ENCODE results near the gene UTP11.

The UTP11 gene

DNA sequence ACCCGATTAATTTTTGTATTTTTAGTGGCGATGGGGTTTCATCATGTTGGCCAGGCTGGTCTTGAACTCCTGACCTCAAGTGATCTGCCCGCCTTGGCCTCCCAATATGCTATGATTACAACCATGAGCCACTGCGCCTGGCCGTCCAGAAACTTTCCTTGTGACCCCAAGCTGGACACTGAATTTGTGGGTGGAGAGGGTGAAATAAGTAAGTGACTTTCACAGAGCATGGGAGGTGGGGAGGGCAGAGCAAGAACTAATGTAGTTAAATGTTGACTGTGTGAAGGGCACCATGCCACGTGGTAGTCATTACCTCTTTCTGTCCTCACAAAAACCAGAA, 2.7 kb upstream of the UTP11 start:
- TF ChIP-seq, protein P1, sequence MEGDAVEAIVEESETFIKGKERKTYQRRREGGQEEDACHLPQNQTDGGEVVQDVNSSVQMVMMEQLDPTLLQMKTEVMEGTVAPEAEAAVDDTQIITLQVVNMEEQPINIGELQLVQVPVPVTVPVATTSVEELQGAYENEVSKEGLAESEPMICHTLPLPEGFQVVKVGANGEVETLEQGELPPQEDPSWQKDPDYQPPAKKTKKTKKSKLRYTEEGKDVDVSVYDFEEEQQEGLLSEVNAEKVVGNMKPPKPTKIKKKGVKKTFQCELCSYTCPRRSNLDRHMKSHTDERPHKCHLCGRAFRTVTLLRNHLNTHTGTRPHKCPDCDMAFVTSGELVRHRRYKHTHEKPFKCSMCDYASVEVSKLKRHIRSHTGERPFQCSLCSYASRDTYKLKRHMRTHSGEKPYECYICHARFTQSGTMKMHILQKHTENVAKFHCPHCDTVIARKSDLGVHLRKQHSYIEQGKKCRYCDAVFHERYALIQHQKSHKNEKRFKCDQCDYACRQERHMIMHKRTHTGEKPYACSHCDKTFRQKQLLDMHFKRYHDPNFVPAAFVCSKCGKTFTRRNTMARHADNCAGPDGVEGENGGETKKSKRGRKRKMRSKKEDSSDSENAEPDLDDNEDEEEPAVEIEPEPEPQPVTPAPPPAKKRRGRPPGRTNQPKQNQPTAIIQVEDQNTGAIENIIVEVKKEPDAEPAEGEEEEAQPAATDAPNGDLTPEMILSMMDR (IDR thresholded peaks at IDR 0.05; ENCODE audit: low read depth, low read length), result no peak
- no peak overlapping the region for H3K4me3 ChIP-seq (replicated peaks in 1 of 2; ENCODE audit: low read depth in 2 of 2, low read length in 2 of 2)
- no peak for DNase-seq (ENCODE audit: low read depth in 2 of 2)

DNA sequence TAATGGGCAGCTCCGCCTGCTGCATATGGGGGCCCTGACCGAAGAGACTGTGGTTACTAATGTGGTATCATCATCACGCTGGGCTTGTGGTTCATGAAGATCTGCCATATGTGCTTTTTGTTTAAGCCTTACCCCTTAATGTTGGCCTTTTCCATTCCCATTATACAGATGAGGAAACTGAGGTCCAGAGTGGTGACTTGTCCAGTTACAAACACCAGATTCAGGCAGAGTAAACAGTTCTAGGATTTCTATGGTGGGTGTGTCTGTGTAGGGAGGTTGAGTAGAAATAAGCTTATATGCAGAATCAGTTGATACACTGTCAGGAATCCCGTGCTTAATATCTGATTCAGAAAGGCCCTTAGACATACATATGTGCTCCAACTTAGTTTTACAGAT, 691 bp downstream of the UTP11 start:
- peak overlapping the region; percentile 78 to 79 for H3K4me3 ChIP-seq (replicated peaks in 1 of 2; ENCODE audit: low read depth in 2 of 2, low read length in 2 of 2)
- TF ChIP-seq, protein P1 (IDR thresholded peaks at IDR 0.05; ENCODE audit: low read depth, low read length), result no peak
- DNase-seq (ENCODE audit: low read depth in 2 of 2), result no peak

DNA sequence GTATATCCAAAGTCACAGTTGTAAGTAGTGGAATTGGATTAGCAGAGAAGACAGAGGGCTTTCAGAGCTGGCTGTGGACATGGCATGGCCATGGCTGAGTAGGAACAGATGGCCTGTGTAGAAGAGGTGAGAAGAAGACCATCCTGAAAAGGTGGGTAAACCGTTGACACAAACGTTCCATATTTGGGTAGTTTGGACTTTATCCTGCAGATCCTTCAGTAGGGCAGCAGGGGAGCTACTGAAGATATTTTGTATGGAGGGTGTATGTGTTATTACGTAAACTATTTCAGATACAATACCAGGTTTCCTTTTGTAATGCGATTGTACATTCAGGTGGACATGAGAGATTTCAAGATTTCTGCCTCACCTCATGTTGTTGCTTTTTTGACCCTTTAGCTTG, 1.6 kb downstream of the UTP11 start:
- TF ChIP-seq, protein P1 (IDR thresholded peaks at IDR 0.05; ENCODE audit: low read depth, low read length), result peak; percentile 30
- no peak overlapping the region for H3K4me3 ChIP-seq (replicated peaks in 1 of 2; ENCODE audit: low read depth in 2 of 2, low read length in 2 of 2)
- no peak for DNase-seq (ENCODE audit: low read depth in 2 of 2)

DNA sequence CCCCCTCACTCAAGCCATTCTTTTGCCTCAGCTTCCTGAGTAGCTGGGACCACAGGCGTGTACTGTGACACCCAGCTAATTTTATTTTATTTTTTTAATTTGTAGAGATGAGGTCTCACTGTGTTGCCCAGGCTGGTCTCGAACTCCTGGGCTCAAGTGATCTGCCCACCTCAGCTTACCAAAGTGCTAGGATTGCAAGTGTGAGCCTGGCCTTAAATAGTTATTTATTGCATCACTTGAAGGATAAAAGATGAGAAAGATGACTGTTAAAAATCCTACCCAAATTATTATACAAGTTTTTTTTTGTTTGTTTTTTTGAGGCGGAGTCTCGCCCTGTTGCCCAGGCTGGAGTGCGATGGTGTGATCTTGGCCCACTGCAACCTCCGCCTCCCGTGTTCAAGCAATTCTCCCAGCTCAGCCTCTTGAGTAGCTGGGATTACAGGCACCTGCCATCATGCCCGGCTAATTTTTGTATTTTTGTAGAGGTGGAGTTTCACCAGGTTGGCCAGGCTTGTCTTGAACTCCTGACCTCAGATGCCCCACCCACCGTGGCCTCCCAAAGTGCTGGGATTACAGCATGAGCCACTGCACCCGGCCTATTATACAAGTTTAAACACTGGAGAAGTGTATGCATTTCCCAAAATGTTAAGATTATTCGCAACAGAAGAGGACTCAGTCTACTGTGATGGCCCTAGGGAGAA, 2.3 kb downstream of the UTP11 start:
- TF ChIP-seq, protein P1 (IDR thresholded peaks at IDR 0.05; ENCODE audit: low read depth, low read length), result no peak
- no peak overlapping the region for H3K4me3 ChIP-seq (replicated peaks in 1 of 2; ENCODE audit: low read depth in 2 of 2, low read length in 2 of 2)
- no peak for DNase-seq (ENCODE audit: low read depth in 2 of 2)

DNA sequence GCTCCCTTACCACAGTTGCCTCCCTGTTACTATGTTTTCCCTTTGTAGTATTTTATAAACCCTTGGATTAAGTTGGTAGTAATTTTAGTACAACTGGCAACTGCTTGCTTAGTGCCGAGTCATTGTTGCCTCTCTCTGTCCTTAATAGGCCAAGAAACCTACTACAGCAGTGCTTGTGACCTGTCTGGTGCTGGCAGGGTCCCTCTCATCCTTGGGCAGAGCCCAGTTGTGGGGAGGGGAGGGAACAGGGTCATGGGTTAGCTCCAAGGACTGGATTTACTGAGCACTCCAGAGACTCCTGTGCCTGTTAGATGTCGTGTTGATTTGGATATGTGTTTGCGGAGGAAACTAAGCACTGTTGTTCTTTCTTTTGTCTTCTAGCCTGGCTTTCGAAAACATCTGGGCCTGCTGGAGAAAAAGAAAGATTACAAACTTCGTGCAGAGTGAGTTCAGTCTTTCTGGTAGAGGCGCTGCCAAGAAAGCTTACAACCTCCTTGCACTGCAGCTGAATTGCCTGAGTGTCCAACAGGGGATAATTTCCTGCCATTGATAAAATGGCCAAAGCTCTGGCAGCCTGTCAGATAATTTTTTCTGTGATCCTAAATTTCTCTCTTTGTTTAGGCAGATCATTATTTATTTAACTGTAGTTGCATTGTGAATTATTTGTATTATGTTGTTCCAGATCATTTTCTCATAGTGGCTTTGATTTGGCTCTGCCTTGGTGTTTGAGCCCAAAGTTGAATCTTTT, 3.6 kb downstream of the UTP11 start:
- H3K4me3 ChIP-seq (replicated peaks in 1 of 2; ENCODE audit: low read depth in 2 of 2, low read length in 2 of 2), result peak overlapping the region in 1 of 2 donors; percentile 8
- TF ChIP-seq, protein P1 (IDR thresholded peaks at IDR 0.05; ENCODE audit: low read depth, low read length), result no peak
- DNase-seq (ENCODE audit: low read depth in 2 of 2), result peak; percentile 57 to 80

DNA sequence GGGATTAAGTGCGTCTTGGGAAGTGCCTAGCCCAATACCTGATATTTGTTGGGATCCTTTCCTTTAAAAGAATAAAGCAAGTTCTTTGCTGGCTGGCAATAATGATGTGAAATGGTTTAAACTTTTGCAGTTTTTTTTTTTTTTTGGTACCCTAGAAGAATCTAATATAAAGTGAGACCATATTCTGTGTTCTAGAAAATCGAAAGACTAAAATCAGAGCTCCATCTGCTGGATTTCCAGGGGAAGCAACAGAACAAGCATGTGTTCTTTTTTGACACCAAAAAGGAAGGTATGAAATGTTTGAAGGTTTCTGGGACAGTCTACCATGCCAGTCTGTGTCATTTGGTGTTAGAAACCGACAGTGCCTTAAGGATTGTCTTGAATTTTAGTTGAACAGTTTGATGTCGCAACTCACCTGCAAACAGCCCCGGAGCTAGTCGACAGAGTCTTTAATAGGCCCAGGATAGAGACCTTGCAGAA, 6.4 kb downstream of the UTP11 start:
- no peak overlapping the region for H3K4me3 ChIP-seq (replicated peaks in 1 of 2; ENCODE audit: low read depth in 2 of 2, low read length in 2 of 2)
- TF ChIP-seq, protein P1 (IDR thresholded peaks at IDR 0.05; ENCODE audit: low read depth, low read length), result peak; percentile 61
- DNase-seq (ENCODE audit: low read depth in 2 of 2), result peak; percentile 60 to 65
